DOHH2 (cell line): ENCODE results near the gene ENGASE.

Experiments used
- CTCF ChIP-seq: fragments of 200-600 bp; sonication (generic); IDR thresholded peaks from one replicate; pipeline ENCODE4 v1.5.1; 2014; ENCODE audit warnings: antibody characterized with exemption, mild to moderate bottlenecking, low read depth, low read length; ENCODE audit not compliant: poor library complexity, severe bottlenecking
- EZH2phosphoT487 ChIP-seq: fragments of 200-600 bp; sonication (generic); IDR thresholded peaks from 2 replicates; pipeline ENCODE4 v1.6.1; 2017; ENCODE audit warnings: borderline replicate concordance, mild to moderate bottlenecking, antibody characterized with exemption, low read length, moderate library complexity, mixed read lengths

GRCh38 chr17:79062691-79063090, 11.9 kb upstream of the ENGASE start:
- TF ChIP-seq CTCF, result no peak
- no peak for TF ChIP-seq EZH2phosphoT487
